Sigmoid colon (tissue), 3 donors: ENCODE results near the gene DENND4A.

Source experiments
- POLR2A ChIP-seq, 2 donors: fragments of 450-650 bp; IDR thresholded peaks; one replicate each; pipeline ENCODE4 v1.6.1; 2016; ENCODE audit warnings: antibody characterized with exemption in 2 of 2, mild to moderate bottlenecking in 2 of 2, moderate library complexity in 2 of 2
- TF ChIP-seq, protein P1 (sequence below), 4 experiments: fragments of 450-650 bp in 3 of 4; fragments of 200-600 bp in 1 of 4; IDR thresholded peaks; one replicate each; pipeline ENCODE4 v1.5.1; 2016 to 2019; ENCODE audit warnings: antibody characterized with exemption in 4 of 4, mild to moderate bottlenecking in 3 of 4, moderate library complexity in 2 of 4

GRCh38 chr15:65789105-65789504, 3.0 kb downstream of the DENND4A start:
- no peak for TF ChIP-seq POLR2A (IDR thresholded peaks at IDR 0.05)
- TF ChIP-seq, protein P1, sequence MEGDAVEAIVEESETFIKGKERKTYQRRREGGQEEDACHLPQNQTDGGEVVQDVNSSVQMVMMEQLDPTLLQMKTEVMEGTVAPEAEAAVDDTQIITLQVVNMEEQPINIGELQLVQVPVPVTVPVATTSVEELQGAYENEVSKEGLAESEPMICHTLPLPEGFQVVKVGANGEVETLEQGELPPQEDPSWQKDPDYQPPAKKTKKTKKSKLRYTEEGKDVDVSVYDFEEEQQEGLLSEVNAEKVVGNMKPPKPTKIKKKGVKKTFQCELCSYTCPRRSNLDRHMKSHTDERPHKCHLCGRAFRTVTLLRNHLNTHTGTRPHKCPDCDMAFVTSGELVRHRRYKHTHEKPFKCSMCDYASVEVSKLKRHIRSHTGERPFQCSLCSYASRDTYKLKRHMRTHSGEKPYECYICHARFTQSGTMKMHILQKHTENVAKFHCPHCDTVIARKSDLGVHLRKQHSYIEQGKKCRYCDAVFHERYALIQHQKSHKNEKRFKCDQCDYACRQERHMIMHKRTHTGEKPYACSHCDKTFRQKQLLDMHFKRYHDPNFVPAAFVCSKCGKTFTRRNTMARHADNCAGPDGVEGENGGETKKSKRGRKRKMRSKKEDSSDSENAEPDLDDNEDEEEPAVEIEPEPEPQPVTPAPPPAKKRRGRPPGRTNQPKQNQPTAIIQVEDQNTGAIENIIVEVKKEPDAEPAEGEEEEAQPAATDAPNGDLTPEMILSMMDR (IDR thresholded peaks at IDR 0.05) = no peak
